GM18873 (cell line): ENCODE data around the gene SLC25A28.

Experiments
- ATAC-seq: cut with Tn5 transposase; IDR thresholded peaks from one replicate; pipeline ENCODE4 v1.9.1; 2021; ENCODE audit warnings: mild to moderate bottlenecking, moderate library complexity, moderate number of reproducible peaks; ENCODE audit not compliant: unreplicated experiment, low FRiP score

The SLC25A28 gene, protein sequence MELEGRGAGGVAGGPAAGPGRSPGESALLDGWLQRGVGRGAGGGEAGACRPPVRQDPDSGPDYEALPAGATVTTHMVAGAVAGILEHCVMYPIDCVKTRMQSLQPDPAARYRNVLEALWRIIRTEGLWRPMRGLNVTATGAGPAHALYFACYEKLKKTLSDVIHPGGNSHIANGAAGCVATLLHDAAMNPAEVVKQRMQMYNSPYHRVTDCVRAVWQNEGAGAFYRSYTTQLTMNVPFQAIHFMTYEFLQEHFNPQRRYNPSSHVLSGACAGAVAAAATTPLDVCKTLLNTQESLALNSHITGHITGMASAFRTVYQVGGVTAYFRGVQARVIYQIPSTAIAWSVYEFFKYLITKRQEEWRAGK

DNA sequence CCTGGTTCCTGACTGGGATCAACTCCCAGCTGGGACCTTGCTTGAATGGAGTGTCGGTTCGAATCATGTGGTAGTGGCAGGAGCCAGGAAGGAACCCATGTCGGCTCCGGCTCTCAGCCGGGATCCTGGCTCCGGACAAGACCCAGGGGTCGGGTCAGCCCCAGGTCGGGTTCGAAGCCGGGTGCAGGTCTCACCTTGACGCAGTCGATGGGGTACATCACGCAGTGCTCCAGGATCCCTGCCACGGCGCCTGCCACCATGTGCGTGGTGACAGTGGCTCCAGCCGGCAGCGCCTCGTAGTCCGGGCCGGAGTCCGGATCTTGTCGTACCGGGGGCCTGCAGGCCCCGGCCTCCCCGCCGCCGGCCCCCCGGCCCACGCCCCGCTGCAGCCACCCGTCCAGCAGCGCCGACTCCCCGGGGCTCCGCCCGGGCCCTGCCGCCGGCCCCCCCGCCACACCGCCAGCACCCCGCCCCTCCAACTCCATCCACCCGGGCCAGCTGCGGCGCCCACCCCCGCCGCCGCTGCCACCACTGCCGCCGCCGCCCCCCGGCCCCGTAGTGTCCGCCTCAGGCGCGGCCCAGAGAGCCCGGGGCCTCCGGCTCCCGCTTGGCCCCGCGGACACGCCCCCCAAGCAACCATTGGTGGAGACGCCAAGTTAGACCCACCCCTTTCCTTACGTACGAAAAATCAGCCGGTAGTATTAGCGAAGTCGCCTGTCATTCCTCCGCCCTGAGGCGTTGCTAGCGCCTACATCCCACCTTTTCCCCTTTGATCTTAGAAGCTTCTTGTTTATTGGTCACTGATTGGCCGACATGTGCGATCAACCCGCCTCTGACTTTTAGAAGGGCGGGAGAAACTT is at the start of gene SLC25A28:
TSS of gene SLC25A28 (minus strand) at position 589 of the 860 bp plus-strand sequence. CDS start at position 485, 104 bp downstream.
- peak; percentile 90 for ATAC-seq

DNA sequence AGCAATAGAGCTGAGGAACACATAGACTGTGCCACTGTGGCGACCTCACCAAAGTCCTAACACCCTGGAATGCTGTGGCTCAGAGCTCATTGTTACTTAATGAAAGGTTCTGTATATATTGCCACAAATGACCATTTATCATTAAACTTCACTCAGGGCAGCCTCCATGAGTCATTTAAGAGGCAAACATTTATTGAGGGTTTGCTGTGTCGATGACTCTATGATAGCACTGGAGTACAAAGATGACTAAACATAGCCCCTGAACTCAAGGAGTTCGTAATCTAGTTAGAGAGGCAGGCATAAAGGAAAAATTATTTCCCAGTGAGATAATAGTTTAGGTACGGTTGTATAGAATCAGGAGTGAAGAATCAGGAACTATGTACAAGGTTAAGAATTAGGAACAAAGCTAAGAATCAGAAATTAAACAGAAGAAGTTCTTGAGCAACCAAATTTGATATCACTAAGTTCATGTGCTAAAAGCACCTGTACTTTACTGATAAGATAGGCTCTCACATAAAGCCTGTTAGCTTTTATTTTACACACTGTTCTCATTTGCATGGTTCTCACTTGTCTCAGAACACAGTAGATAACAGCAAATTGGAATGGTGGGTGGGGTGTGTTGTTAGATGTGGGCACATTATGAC is 47.0 kb upstream of the SLC25A28 start:
- no peak for ATAC-seq

DNA sequence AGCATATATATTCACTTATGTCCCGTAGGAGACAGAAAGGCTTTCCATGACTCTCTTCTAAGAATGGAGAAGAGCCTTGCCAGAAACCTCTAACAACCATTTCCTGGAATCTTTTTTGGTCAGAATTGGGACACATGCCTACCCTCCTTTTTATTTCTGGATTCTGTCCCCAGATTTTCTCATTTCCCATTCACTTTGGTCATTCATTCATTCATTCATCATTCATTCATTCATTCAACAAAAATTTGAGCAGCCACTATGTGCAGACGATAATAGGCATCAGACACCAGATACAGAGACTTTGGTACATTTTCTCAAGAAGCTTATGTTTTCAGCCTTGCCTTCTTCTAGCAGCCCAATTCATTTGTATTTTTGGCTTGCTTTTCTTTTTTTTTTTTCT is 45.1 kb upstream of the SLC25A28 start:
- no peak for ATAC-seq

DNA sequence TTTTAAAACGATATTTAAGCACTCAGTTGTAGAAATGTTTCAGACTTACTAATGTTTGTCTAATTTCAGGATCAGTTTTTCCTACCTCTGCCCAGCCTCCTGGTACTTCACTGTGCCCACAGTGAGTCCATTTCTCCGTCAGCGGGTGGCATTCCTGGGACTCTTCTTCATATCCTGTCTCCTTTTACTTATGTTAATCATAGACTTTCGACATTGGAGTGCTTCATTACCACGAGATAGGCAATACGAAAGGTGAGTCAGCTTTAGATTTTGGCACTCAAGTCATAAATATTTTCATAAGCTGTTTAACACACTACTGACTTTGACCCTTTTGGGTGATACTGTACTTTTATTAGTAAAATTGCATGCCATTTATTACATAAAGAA is 41.1 kb upstream of the SLC25A28 start:
- no peak for ATAC-seq

DNA sequence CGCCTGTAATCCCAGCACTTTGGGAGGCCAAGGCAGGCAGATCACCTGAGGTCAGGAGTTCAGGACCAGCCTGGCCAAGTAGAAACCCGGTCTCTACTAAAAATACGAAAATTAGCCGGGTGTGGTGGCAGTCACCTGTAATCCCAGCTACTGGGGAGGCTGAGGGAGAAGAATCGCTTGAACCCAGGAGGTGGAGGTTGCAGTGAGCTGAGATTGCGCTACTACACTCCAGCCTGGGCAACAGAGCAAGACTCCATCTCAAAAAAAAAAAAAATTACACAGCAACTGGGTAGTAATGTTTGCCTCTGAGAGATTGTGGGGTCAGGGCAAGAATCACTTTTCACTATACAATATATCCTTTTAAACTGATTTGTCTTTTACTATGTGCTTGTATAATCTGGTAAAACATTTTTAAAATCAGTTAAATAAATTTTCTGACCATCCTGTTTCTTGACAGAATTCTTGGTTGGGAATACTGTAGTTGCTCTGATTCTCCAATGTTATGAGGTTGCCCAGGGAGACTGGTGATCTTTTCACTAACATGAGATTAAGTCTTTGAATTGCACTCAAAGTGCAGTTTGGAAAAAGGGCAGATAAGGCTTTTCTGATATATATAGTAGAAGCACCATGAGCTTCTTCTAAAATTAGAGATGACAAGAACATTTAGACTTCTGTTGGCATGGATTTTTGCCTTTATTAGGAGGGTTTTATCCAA is 40.6 kb upstream of the SLC25A28 start:
- ATAC-seq: no peak

DNA sequence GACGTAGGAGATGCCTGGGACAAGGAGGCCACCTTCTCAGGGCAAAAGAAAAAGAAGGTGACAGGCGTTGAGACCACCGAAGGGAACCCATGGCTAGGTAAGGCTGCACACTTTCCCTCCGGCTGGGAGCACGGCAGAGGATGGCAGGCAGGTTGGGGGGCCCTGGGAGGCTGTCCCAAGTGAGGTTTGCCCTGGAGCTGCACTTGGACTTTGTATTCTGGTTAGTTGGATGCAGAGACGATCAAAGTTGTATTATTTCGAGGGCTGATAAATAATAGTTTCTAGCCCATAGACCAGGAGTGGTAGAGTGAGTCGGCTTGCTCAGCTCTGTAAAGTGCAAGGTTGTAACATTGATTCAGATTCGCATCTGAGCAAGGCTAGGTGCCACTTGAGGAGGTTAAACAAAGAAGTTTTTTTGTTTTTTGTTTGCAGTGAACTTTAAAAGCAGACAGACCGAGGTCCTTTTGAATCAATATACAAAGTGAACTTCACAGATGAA is 39.7 kb upstream of the SLC25A28 start:
- ATAC-seq: no peak

DNA sequence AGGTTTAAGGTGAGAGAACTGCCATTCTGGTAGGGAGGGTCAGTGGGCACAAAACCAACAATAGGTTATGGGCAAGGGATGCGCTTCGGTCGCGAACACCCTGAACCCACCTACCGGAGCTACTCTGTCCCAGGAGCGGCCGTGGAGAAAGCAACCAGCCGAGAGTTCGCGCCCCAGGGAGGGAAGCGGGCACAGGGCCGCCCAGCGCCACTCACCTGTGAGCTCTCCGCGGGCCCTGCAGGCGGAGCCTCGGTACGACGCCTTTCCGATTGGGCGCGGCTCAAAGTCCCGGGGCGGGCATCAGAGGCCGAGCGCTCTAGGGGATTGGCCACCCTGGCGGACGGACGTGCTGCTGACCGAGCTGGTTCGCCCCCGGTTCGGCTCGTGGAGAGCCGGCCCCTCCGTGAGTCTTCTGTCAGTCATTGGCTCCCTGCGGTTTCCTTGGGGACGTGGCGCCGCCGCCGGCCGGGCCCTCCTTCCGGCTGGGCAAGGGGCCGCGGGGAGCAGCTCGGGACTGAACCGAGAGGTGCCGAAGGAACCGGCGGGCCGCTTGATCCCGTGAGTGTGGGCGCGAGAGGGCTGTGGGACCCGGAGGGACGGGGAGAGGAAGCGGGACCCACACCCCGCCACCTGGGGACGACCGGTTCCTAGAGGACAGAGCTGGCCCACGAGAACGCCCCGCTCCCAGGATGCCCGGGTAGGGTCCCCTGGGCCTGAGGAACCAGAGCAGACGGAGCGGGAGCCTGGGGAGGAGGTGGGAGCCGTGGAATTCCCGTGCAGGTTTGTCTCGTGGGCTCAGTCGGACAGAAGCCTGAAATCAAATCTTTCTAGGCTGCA is 39.0 kb upstream of the SLC25A28 start, which contains the start of gene ENTPD7:
TSS of gene ENTPD7 (plus strand) at position 479 of the 837 bp plus-strand sequence. CDS start 448 bp downstream, outside the sequence.
- peak; percentile 99 for ATAC-seq

DNA sequence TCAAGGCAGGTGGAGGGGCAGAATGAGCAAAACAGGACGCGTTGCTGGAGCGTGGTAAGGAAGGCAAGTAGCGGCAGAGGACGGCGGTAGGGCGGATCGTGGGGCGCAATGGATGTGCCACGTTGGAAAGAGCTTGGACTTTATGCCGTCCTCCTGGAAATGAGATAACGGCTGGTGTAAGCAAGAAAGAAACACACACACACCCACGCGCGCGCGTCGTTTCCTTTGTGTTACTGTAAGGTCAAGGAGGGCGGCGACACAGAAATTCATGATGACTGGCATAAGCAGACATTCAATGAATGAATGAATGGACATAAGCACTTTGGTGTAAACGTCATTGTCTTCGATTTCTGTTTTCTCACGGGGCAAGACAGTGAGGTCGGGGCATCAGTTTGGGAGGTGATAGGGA is 38.4 kb upstream of the SLC25A28 start:
- no peak for ATAC-seq

DNA sequence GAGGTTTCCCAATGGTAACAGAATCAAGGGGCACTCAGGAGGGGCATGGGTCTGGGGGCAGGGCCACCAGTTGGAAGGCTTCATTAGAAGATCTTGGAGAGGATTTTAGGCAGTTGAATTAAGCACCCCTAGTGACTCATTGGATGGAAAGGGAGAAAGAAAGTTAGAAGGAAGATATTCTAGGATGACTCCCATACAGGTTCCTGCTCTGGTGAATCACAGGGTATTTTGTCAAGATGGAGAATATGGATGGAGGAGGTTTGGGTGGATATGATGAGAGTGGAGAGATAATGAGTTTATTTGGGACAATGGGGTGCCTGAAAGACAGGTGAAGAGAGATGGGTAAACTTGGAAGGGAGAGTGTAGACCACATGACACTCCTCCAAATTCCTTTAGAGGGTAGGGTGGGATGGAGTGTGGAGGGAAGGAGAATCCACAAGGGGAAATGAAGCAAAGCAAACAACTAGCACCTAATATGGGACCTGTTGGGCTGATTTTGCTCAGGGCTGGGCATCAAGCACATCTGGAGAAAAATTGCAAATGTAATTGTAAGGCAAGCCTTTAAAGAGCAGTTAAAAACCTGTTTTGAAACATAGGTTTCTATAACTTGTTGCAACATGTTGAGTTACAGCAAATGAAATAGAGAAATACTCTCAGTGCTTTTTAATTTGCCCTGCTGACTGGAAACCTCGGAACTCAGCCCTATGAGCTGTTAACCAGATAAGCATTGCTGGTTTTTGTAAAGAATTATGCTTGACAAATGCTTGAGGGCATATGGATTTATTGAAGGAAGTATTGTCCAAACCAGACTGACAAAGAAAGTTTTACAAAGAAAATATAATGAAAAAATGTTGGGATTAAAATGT is 36.2 kb upstream of the SLC25A28 start:
- no peak for ATAC-seq

DNA sequence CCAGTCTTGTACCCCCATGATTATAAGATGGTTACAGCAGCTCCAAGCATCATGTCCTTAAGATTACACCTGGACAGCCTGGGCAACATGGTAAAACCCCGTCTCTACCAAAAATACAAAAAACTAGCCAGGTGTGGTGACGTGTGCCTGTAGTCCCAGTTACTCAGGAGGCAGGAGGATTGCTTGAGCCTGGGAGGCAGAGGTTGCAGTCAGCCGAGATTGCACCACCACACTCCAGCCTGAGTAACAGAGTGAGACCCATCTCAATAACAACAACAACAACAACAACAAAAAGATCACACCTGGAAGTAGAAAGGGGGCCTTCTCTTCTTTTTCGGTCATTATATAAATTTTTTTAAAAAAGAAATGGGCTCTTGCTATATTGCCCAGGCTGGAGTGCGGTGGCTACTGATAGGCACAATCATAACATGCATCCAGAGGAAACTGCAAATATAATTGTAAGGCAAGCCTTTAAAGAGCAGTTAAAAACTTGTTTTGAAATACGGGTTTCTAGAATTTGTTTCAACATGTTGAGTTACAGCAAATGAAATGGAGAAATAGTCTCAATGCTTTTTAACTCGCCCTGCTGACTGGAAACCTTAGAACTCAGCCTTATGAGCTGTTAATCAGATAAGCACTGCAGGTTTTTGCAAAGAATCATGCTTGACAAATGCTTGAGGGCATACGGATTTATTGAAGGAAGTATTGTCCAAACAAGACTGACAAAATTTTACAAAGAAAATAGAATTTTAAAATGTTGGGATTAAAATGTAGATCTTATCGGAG is 34.3 kb upstream of the SLC25A28 start:
- no peak for ATAC-seq

DNA sequence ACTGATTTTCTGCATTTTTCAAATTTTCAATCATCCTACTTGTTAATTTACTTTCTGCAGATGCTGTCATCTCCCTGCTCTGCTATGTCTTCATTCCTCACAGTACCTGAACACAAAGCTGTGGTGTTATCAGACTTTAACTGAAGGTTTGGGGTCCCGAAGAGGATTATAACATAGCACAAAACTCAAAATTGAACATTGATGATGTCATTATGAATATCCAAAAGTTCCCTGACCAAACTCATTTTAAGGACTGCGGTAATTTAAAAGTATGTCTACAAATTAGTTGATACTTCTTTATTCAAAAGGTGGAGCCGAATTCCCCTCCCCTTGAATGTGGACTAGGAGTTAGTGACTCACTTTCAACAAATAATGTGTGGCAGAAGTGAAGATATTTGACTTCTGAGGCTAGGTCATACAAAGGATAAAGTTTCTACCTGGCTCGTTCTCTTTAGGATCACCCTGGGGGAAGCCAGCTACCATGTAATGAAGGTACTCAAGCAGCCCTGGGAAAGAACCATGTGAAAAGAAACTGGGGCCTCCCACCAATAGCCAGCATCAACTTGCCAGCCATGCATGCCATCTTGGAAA is 32.7 kb upstream of the SLC25A28 start:
- ATAC-seq: no peak

DNA sequence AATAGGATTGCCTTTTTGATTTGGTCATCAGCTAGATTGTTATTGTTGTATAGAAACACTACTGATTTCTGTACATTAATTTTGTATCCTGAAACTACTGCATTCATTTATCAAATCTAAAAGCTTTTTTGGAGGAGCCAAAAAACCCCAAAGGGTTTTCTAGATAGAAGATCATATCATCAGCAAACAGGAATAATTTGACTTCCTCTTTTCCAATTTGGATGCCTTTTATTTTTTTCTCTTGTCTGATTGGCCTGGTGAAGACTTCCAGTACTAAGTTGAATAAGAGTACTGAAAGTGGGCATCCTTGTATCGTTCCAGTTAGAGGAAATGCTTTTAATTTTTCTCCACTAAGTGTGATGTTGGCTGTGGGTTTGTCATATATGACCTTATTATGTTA is 28.5 kb upstream of the SLC25A28 start:
- ATAC-seq: no peak

DNA sequence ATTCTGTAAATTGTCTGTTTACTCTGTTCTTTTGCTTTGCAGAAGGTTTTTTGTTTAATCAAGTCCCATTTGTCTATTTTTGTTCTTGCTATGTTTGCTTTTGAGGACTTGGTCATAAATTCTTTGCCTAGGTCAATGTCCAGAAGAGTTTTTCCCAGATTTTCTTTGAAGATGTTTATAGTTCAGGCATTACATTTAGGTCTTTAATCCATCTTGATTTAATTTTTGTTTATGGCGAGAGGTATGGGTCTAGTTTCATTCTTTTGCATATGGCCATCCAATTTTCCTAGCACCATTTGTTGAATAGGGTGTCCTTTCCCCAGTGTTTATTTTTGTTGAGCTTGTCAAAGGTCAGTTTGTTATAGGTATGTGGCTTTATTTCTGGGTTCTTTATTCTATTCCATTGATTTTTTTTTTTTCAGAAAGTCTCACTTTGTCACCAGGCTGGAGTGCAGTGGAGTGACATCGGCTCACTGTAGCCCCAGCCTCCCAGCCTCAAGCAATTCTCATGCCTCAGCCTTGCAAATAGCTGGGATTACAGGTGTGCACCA is 27.4 kb upstream of the SLC25A28 start:
- ATAC-seq: no peak

DNA sequence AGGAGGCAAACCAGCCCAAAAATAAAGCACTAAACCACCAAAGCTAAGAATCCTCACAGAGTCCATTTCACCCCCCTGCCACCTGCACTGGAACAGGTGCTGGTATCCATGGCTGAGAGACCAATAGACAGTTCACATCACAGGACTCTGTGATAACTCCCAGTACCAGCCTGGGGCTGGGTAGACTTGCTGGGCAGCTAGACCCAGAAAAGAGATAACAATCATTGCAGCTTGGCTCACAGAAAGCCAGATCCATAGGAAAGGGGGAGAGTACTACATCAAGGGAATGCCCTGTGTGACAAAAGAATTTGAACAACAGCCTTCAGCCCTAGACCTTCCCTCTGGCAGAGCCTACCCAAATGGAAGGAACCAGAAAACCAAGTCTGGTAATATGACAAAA is 13.6 kb upstream of the SLC25A28 start:
- ATAC-seq: no peak

DNA sequence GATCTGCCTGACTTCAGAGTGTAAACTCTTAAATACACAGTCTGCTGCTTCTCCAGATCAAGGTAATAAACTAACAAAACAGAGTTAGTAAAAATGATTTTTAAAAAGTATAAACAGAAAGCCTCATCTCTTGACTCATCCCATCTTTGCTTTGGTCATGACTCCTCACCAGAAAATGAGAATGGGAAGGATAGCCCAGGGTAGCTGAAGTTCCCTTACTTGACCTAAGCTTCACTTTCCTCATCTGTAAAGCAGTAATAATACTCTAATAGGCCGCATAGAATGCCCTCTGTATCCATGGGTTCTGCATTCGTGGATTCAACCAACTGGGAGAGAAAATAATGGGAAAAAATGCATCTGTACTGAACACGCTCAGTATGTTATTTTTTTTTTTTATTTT is 11.3 kb upstream of the SLC25A28 start:
- ATAC-seq: no peak

DNA sequence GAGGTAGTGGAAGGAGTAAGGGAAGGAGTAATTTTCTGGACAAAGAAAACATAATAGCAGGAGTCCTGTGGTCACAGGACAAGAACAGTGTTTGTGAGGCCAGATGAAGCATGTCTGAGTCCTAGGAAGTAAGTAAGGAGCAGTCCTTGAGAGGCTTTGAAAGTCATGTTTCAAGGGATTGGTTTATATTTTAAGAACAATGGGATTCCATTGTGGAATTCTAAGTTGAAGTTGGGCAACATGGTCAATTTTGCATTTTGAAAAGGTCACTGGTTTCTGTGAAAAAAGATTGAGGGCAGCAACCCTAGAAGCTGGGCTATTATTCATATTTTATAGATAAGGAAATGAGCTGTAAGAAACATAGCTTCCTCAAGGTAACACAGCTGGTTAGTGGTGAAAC is 10.8 kb upstream of the SLC25A28 start:
- no peak for ATAC-seq

DNA sequence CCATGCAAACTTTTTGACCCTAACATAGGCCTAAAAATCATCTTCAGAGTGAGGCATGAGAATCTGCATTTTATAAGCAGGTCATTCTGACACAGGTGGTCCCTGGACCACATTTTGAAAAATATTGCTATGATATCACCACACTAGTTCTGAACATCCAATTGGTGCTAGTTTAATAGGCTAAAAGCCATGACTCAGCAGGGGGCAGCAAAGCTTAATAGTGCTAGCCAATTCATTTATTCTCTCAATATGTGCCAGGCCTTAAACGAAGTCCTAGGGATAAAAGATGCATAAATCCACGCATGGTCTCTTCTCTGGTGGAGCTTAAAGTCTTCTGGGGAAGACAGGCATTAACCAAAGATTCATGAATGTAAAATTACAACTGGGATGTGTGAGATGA is 10.2 kb upstream of the SLC25A28 start:
- ATAC-seq: no peak
